ENCODE results near the gene NCK2. TPM values are rescaled to one million over a fixed set of nuclear protein-coding genes. Genes with fewer than 3 reads are reported as not detected.

Gene NCK2
- total RNA-seq, 1 experiment from 2014 or later: 89.0 TPM

DNA sequence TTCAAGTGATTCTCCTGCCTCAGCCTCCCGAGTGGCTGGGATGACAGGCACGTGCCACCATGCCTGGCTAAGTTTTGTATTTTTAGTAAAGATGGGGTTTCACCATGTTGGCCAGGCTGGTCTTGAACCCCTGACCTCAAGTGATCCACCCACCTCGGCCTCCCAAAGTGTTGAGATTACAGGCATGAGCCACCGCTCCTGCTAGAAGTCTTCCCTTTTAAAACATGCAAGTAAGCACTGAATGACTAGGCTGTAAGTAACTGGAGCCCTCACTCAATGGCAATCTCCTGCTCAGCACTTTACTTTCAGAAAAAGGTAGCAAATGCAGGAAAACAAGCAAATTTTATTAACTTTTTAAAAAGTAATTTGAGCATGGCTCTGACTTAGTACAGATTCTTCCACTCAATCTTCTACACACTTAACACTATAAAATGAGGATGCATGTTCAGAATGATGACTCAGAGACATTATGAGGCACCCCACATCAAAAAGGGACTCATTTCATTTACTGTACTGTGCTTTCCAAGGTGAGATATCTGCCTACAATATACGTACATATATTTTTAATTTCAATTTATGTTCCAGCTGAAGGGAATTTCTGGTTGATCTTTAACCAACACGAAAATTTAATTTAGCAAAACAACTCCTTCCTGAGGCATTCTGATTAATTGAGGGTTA is 6.6 kb upstream of the NCK2 start:
- no peak for DNase-seq
- Histone ChIP-seq H3K4me3 (ENCODE audit: low read depth, low read length) (no peak overlapping the region), H3K27me3 (replicated peaks; ENCODE audit: control insufficient read depth, insufficient read depth, low read length) (no peaks in the 10 kb centered on the region), H3K36me3 (ENCODE audit: control insufficient read depth, insufficient read depth, low read length) (no peaks in the 10 kb centered on the region), H3K9me3 (no peaks in the 10 kb centered on the region), H3K4me1 (no peaks in the 10 kb centered on the region)
- Mint-ChIP-seq H3K27ac (ENCODE audit: unreplicated experiment) (no peak overlapping the region), H3K9me3 (ENCODE audit: unreplicated experiment) (no peaks in the 10 kb centered on the region), H3K36me3 (ENCODE audit: insufficient read depth, unreplicated experiment) (no peaks in the 10 kb centered on the region), H3K27me3 (ENCODE audit: insufficient read depth, unreplicated experiment) (no peaks in the 10 kb centered on the region), H3K4me1 (ENCODE audit: low read depth, unreplicated experiment) (peaks cover 16% of the 10 kb centered on the region), H3K4me3 (ENCODE audit: unreplicated experiment) (no peak overlapping the region)
- BruUV-seq (replicated peaks): no TSS peak
- intact Hi-C loops (cut with micrococcal nuclease; ENCODE audit: unreplicated experiment): no loop called here
- CTCF ChIA-PET: no interaction called here
- TF ChIP-seq, protein P1, sequence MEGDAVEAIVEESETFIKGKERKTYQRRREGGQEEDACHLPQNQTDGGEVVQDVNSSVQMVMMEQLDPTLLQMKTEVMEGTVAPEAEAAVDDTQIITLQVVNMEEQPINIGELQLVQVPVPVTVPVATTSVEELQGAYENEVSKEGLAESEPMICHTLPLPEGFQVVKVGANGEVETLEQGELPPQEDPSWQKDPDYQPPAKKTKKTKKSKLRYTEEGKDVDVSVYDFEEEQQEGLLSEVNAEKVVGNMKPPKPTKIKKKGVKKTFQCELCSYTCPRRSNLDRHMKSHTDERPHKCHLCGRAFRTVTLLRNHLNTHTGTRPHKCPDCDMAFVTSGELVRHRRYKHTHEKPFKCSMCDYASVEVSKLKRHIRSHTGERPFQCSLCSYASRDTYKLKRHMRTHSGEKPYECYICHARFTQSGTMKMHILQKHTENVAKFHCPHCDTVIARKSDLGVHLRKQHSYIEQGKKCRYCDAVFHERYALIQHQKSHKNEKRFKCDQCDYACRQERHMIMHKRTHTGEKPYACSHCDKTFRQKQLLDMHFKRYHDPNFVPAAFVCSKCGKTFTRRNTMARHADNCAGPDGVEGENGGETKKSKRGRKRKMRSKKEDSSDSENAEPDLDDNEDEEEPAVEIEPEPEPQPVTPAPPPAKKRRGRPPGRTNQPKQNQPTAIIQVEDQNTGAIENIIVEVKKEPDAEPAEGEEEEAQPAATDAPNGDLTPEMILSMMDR (IDR thresholded peaks at IDR 0.05; ENCODE audit: insufficient read depth in 1 of 2, low read depth in 1 of 2, low read length in 1 of 2, severe bottlenecking in 1 of 2, unreplicated experiment in 1 of 2): no peak
- POLR2A ChIA-PET: no interaction called here

DNA sequence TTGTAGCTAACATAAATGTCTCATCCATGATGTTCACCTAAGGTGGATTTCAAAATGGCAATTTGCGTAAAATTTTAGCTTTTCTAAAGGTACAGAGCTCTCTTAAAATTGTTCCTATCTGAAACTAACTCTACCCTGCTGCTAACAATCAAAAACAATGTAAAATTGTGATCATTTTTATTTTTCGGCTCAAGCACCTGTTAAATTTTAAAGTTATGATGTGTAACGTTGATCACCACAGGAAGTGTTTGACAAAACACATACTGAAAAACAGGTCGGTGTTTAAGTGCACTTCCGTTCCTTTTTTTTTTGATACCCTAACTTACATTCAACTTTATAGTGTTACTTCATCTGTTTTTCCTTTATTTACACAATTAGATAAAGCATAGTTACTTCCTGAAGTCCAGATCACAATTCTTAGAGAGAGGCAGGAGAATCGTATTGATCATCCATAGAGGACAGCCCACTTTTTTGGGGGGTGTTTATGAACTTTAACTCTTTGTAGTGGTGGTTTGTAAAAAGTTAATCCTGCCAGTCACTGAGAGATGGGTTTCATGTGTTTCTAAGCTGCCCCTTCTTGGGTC is 6.0 kb upstream of the NCK2 start:
- TF ChIP-seq, protein P1 (IDR thresholded peaks at IDR 0.05; ENCODE audit: insufficient read depth in 1 of 2, low read depth in 1 of 2, low read length in 1 of 2, severe bottlenecking in 1 of 2, unreplicated experiment in 1 of 2): no peak
- Mint-ChIP-seq H3K27ac (ENCODE audit: unreplicated experiment) (no peak overlapping the region), H3K27me3 (ENCODE audit: insufficient read depth, unreplicated experiment) (no peaks in the 10 kb centered on the region), H3K36me3 (ENCODE audit: insufficient read depth, unreplicated experiment) (peaks cover 2% of the 10 kb centered on the region), H3K4me3 (ENCODE audit: unreplicated experiment) (no peak overlapping the region), H3K9me3 (ENCODE audit: unreplicated experiment) (no peaks in the 10 kb centered on the region), H3K4me1 (ENCODE audit: low read depth, unreplicated experiment) (peaks cover 16% of the 10 kb centered on the region)
- no peak for DNase-seq
- Histone ChIP-seq H3K27me3 (replicated peaks; ENCODE audit: control insufficient read depth, insufficient read depth, low read length) (no peaks in the 10 kb centered on the region), H3K4me3 (ENCODE audit: low read depth, low read length) (no peak overlapping the region), H3K36me3 (ENCODE audit: control insufficient read depth, insufficient read depth, low read length) (no peaks in the 10 kb centered on the region), H3K4me1 (peaks cover 3% of the 10 kb centered on the region), H3K9me3 (no peaks in the 10 kb centered on the region)
- POLR2A ChIA-PET: no interaction called here
- CTCF ChIA-PET: no interaction called here
- BruUV-seq (replicated peaks): no TSS peak
- intact Hi-C loops (cut with micrococcal nuclease; ENCODE audit: unreplicated experiment): no loop called here

DNA sequence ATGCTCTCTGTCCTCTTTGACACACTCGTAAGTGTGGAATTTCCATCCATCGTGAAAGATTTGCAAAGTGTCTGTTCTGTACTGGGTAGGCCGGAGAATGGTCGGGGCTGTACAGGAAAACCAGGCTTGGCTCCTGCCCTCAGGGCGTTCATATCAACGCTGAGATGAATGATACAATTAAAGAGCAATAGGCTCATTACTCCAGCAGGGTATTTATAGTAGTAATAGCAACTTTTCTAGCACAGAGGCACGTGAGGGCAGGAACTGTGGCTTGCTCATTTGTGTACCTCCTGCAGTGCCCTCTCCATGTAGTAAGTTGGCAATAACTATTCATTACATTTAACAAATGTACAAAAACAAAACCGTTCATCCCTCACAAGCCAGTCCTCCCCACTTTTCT is 5.3 kb upstream of the NCK2 start:
- peaks cover 6% of the 10 kb centered on the region for H3K4me1 ChIP-seq
- BruUV-seq (replicated peaks): no TSS peak
- no peak for DNase-seq
- ChIA-PET POLR2A (no interaction called here), CTCF (no interaction called here)
- H3K27me3 ChIP-seq (replicated peaks; ENCODE audit: control insufficient read depth, insufficient read depth, low read length): no peaks in the 10 kb centered on the region
- TF ChIP-seq, protein P1 (IDR thresholded peaks at IDR 0.05; ENCODE audit: insufficient read depth in 1 of 2, low read depth in 1 of 2, low read length in 1 of 2, severe bottlenecking in 1 of 2, unreplicated experiment in 1 of 2): no peak
- Mint-ChIP-seq H3K27ac (ENCODE audit: unreplicated experiment) (no peak overlapping the region), H3K9me3 (ENCODE audit: unreplicated experiment) (no peaks in the 10 kb centered on the region), H3K4me1 (ENCODE audit: low read depth, unreplicated experiment) (peaks cover 14% of the 10 kb centered on the region), H3K36me3 (ENCODE audit: insufficient read depth, unreplicated experiment) (peaks cover 8% of the 10 kb centered on the region), H3K27me3 (ENCODE audit: insufficient read depth, unreplicated experiment) (no peaks in the 10 kb centered on the region), H3K4me3 (ENCODE audit: unreplicated experiment) (no peak overlapping the region)
- intact Hi-C loops (cut with micrococcal nuclease; ENCODE audit: unreplicated experiment): no loop called here
- no peaks in the 10 kb centered on the region for H3K36me3 ChIP-seq (ENCODE audit: control insufficient read depth, insufficient read depth, low read length)
- no peaks in the 10 kb centered on the region for H3K9me3 ChIP-seq
- H3K4me3 ChIP-seq (ENCODE audit: low read depth, low read length): no peak overlapping the region
